ENCODE measurements around the gene SLC9A1.

- TF ChIP-seq CTCF (IDR thresholded peaks at IDR 0.05) (no peak), POLR2A (IDR thresholded peaks at IDR 0.05) (no peak)
Measured at GRCh38 chr1:27149762-27150113, 5.2 kb downstream of the SLC9A1 start.

Measured in adrenal gland (tissue), 5 donors.